ENCODE data around the gene CEP295NL. TPM values are rescaled to one million over a fixed set of nuclear protein-coding genes. Genes with fewer than 3 reads are reported as not detected.
A peak's percentile ranks its signal among the peaks of the same experiment; 100 is the strongest.

Gene CEP295NL, protein sequence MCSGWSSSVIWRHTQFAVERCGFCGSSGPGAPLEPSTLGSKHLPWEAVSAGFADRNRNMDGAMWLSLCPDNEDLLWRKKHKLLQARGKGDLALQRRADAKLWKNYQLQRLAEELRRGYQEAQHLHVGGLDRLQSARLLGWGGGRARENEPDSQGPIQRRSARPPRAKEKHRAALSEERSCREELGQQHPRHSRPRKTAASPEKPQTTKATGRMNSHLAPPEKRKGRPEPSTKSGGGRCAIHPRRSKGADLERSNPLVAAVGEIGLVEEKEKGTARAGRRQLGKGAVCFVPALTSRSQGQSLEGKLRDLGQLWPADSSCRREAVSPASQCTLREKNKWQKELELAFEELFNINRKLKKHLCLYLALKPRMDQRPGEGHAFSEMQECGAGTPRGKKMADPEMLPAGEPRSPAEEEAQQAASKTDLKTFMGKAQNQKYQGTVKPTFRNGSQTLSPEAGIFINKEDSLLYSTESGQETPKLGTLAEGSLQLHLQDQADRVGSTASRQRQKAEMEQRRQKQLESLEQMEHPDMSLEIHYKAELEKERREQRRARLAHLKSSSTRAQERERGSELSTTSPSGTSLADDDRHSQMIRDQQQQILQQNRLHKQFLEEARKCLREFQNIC
- total RNA-seq (2021; fragmentation: NEBNext Ultra II Directional; extraction: Animal tissue kit (Norgen Biotek cat#: 25700)), result 1 to 10 TPM in 4 of 6 experiments, under 1 TPM in 2; 0.85 to 2.7 (median 1.6) TPM
- long read RNA-seq, result 0 reads

DNA sequence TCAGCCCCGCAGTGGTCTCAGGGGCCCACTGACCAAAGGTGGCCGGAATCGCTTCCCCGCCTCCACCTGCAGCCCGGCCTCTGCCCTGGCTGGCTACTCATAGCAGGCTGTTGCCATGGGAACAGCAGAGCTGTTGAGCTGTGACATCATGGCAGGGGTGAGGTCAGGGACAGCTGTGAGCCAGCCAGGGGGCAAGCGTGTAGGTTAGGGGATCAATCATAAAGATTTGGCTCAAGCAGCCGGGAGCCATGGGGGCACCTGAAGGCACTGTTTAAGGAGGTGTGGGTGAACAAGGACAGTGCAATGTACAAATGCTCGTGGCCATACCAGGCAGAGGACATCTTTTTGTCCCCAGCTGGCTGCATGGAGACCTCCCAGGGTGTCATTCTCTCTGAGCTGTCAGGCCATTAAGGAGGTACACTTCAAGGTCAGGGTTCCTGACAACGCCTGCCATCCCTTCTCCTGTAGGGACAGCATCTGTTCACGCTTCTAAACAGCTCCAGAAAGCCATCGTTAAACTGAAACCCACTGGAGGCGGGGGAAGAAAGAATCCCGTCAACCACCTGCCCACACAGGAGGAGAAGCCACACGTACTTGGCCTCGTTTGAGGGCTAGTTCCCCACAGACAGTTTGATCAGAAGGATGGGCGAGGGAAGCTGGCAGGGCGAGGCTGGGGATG, at the start of gene CEP295NL:
TSS of gene CEP295NL (minus strand) at position 101 of the 679 bp plus-strand sequence. CDS start 1,373 bp downstream, outside the sequence.
- H3K27ac Mint-ChIP-seq, result peak within 1 kb of the TSS; percentile 77

DNA sequence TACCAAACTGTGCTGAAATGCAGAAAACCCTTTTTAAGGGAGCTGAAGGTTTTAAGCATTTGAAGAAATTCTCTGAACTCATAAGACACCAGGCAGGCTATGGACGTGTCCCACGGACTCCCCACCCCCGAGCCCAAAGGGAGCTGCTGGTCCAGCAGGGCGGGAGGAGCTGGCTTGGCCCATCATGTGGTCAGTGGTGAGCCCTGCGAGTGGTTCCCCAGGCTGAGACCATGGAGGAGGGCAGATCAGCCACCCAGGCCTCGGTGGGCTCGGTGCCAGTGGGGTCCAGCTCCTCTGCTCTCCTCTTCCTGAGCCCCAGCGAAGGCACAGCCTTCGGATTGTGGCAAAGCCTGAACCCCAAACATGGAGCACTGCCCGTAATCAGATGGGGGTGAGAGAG, 49.7 kb upstream of the CEP295NL start:
- peaks cover 22% of the 10 kb centered on the region for H3K4me1 Mint-ChIP-seq (ENCODE audit: low read depth)
- no peak overlapping the region for H3K4me3 Mint-ChIP-seq
- peaks cover 24% of the 10 kb centered on the region for H3K9me3 Mint-ChIP-seq
- H3K36me3 Mint-ChIP-seq (ENCODE audit: low read depth), result peaks cover 17% of the 10 kb centered on the region
- H3K27ac Mint-ChIP-seq, result no peak overlapping the region
- peaks cover 12% of the 10 kb centered on the region for H3K27me3 Mint-ChIP-seq (ENCODE audit: insufficient read depth)
- DNase-seq, result no peak
- TF ChIP-seq, protein P1, sequence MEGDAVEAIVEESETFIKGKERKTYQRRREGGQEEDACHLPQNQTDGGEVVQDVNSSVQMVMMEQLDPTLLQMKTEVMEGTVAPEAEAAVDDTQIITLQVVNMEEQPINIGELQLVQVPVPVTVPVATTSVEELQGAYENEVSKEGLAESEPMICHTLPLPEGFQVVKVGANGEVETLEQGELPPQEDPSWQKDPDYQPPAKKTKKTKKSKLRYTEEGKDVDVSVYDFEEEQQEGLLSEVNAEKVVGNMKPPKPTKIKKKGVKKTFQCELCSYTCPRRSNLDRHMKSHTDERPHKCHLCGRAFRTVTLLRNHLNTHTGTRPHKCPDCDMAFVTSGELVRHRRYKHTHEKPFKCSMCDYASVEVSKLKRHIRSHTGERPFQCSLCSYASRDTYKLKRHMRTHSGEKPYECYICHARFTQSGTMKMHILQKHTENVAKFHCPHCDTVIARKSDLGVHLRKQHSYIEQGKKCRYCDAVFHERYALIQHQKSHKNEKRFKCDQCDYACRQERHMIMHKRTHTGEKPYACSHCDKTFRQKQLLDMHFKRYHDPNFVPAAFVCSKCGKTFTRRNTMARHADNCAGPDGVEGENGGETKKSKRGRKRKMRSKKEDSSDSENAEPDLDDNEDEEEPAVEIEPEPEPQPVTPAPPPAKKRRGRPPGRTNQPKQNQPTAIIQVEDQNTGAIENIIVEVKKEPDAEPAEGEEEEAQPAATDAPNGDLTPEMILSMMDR (IDR thresholded peaks at IDR 0.05), result no peak

More for the DNA sequence above, at the start of gene CEP295NL:
- H3K4me1 Mint-ChIP-seq (ENCODE audit: low read depth), result peaks cover 34% of the 10 kb centered on the region
- H3K36me3 Mint-ChIP-seq (ENCODE audit: low read depth), result peaks cover 14% of the 10 kb centered on the region; the same call in 1 of the 2 replicates
- no peak within 1 kb of the TSS for H3K4me3 Mint-ChIP-seq
- H3K9me3 Mint-ChIP-seq, result no peaks in the 10 kb centered on the region
- TF ChIP-seq, protein P1 (IDR thresholded peaks at IDR 0.05), result no peak
- no peak for DNase-seq
- H3K27me3 Mint-ChIP-seq (ENCODE audit: insufficient read depth), result peaks cover 3% of the 10 kb centered on the region; the same call in 1 of the 2 replicates

DNA sequence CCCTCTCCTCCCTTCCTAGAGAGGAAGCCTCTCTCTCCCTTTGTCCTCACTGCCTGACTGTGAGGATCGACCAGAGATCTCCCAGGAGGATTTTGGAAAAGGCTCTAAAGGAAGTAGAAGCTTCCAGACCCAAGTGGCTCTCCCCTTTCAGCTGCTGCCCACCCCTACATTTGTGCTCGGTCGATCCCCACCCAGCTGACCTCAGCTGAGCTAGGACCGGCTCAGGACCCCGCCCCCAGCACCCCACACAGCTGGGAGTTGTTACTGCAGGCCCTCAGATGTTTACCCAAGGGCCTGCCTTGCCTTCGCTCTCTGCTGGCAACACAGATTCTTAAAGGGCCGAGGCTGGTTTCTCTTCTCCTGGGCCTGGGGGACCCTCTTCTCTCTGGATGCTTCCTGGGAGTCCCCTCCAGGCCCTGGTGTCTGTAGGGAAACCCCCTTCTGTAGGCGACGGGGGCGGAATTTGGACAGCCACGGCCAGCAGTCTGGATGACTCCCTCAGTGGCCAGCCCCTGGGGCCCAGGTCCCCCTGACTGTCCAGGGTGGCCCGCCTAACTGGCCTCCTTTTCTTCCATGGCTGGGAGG, 49.1 kb upstream of the CEP295NL start:
- peaks cover 14% of the 10 kb centered on the region for H3K27me3 Mint-ChIP-seq (ENCODE audit: insufficient read depth)
- TF ChIP-seq, protein P1 (IDR thresholded peaks at IDR 0.05), result no peak
- H3K4me1 Mint-ChIP-seq (ENCODE audit: low read depth), result peaks cover 18% of the 10 kb centered on the region
- H3K36me3 Mint-ChIP-seq (ENCODE audit: low read depth), result peaks cover 17% of the 10 kb centered on the region
- DNase-seq, result no peak
- H3K27ac Mint-ChIP-seq, result no peak overlapping the region
- peaks cover 24% of the 10 kb centered on the region for H3K9me3 Mint-ChIP-seq
- H3K4me3 Mint-ChIP-seq, result no peak overlapping the region

DNA sequence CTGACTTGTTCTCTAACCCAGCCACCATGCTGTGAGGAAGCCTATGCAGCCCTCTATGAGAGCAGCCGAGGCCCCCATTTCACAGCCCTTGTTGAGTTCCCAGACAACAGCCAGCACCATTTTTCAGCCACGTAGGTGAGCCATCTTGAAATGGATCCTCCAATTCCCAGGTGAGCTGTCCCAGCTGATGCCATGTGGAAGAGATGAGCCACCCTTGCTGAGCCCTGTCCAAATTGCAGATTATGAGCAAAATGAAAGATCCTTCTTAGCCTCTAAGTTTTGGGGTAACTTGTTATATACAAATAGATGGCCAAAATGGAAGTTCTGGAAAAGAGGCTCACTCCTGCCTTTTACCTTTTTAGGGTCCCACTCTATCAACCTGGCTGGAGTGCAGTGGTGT, 47.9 kb upstream of the CEP295NL start:
- DNase-seq, result no peak
- Mint-ChIP-seq H3K4me3 (no peak overlapping the region), H3K36me3 (ENCODE audit: low read depth) (peaks cover 17% of the 10 kb centered on the region), H3K9me3 (peaks cover 24% of the 10 kb centered on the region), H3K27me3 (ENCODE audit: insufficient read depth) (peaks cover 16% of the 10 kb centered on the region), H3K4me1 (ENCODE audit: low read depth) (peaks cover 9% of the 10 kb centered on the region; the same call in 1 of the 2 replicates), H3K27ac (no peak overlapping the region)
- TF ChIP-seq, protein P1 (IDR thresholded peaks at IDR 0.05), result no peak

Data from HFFc6 (cell line).